HepG2 (cell line): Measurements from ENCODE around the gene CYP27A1. TPM values are rescaled to one million over a fixed set of nuclear protein-coding genes. Genes with fewer than 3 reads are reported as not detected.

Source experiments
- BORCS8-MEF2B ChIP-seq: sonication (generic); formaldehyde crosslinking; IDR thresholded peaks from 2 replicates; pipeline ENCODE4 v1.8.0; 2022; ENCODE audit warnings: mild to moderate bottlenecking, missing genetic modification reagents
- EP300 ChIP-seq, 3 experiments: sonication (generic) in 1 of 3; formaldehyde crosslinking in 1 of 3; IDR thresholded peaks; 2 replicates each; pipeline versions ENCODE4 v1.5.1 to v1.6.1; 2011 to 2020; ENCODE audit warnings: low read depth in 2 of 3, low read length in 2 of 3, borderline replicate concordance in 1 of 3, improper control_type of control experiment in 1 of 3, mild to moderate bottlenecking in 1 of 3, missing genetic modification reagents in 1 of 3, moderate library complexity in 1 of 3
- HHEX ChIP-seq: IDR thresholded peaks from 2 replicates; pipeline ENCODE4 v1.6.1; 2016; ENCODE audit warnings: control low read depth
- MBNL3 ChIP-seq: fragments of 250-450 bp; sonication (Bioruptor Pico); conservative IDR thresholded peaks from 2 replicates; pipeline ENCODE4 v1.8.0; 2022; ENCODE audit warnings: mild to moderate bottlenecking, inconsistent platforms
- MEF2D ChIP-seq: sonication (generic); formaldehyde crosslinking; IDR thresholded peaks from 2 replicates; pipeline ENCODE4 v1.5.1; 2020; ENCODE audit warnings: mild to moderate bottlenecking, missing genetic modification reagents
- NCOA1 ChIP-seq: sonication (generic); formaldehyde crosslinking; IDR thresholded peaks from 2 replicates; pipeline ENCODE4 v1.9.0; 2021; ENCODE audit warnings: missing genetic modification reagents
- SAFB2 ChIP-seq: sonication (generic); formaldehyde crosslinking; IDR thresholded peaks from 2 replicates; pipeline ENCODE4 v1.5.1; 2020; ENCODE audit warnings: missing genetic modification reagents, low read depth, mild to moderate bottlenecking, borderline replicate concordance
- SALL2 ChIP-seq: sonication (generic); formaldehyde crosslinking; IDR thresholded peaks from 2 replicates; pipeline ENCODE4 v1.8.1; 2023; ENCODE audit warnings: mild to moderate bottlenecking, missing genetic modification reagents, inconsistent platforms
- TP53 ChIP-seq: sonication (generic); formaldehyde crosslinking; conservative IDR thresholded peaks from 2 replicates; pipeline ENCODE4 v1.4.0; 2020; ENCODE audit warnings: missing genetic modification reagents
- ZMYM4 ChIP-seq: sonication (generic); formaldehyde crosslinking; IDR thresholded peaks from 2 replicates; pipeline ENCODE4 v1.8.1; 2023; ENCODE audit warnings: mild to moderate bottlenecking, missing genetic modification reagents
- ZNF343 ChIP-seq: sonication (generic); formaldehyde crosslinking; IDR thresholded peaks from 2 replicates; pipeline ENCODE4 v1.4.0; 2020; ENCODE audit warnings: mild to moderate bottlenecking, missing genetic modification reagents
- ZNF350 ChIP-seq: sonication (generic); formaldehyde crosslinking; IDR thresholded peaks from 2 replicates; pipeline ENCODE4 v1.4.0; 2020; ENCODE audit warnings: mild to moderate bottlenecking, low read depth, missing genetic modification reagents, borderline replicate concordance
- ZNF7 ChIP-seq: IDR thresholded peaks from 2 replicates; pipeline ENCODE4 v1.6.1; 2016; ENCODE audit warnings: missing biosample characterization, missing genetic modification reagents
- ZNF878 ChIP-seq: sonication (generic); formaldehyde crosslinking; IDR thresholded peaks from 2 replicates; pipeline ENCODE4 v1.8.1; 2023; ENCODE audit warnings: mild to moderate bottlenecking, missing genetic modification reagents, moderate library complexity
- polyA plus RNA-seq, 8 experiments: library from polyadenylated mRNA; depleted of rRNA in 3 of 8; stranded (reverse) in 7 of 8; unstranded in 1 of 8; fragments of >200 nt; fragmentation: Illumina TruSeq in 4 of 8; extraction: Trizol in 4 of 8; gene quantifications; 2 replicates each; pipeline versions ENCODE4 v1.2.1 to v1.2.3, GENCODE V29; 2011 to 2016; ENCODE audit warnings: low read depth in 4 of 8, missing spikeins in 1 of 8, mixed read lengths in 1 of 8; ENCODE audit not compliant: insufficient read depth in 1 of 8
- total RNA-seq, 5 experiments: library from RNA; depleted of rRNA; stranded (reverse); fragments of >200 nt; fragmentation: Illumina TruSeq; extraction: Trizol; gene quantifications; 2 replicates each; pipeline ENCODE4 v1.2.3, GENCODE V29; 2016; ENCODE audit warnings: low read depth in 1 of 5
- TF ChIP-seq, protein P1 (sequence below): sonication (generic); formaldehyde crosslinking; IDR thresholded peaks from 2 replicates; pipeline ENCODE4 v1.5.0; 2020; ENCODE audit warnings: mild to moderate bottlenecking, missing genetic modification reagents
- TF ChIP-seq, protein P2 (sequence below): sonication (generic); formaldehyde crosslinking; conservative IDR thresholded peaks from 2 replicates; pipeline ENCODE4 v1.4.0; 2020; ENCODE audit warnings: missing genetic modification reagents
- TF ChIP-seq, protein P3 (sequence below), 2 experiments: sonication (generic) in 1 of 2; formaldehyde crosslinking in 1 of 2; IDR thresholded peaks; 2 replicates each; pipeline versions ENCODE4 v1.4.0 to v1.6.1; 2016 to 2020; ENCODE audit warnings: borderline replicate concordance in 1 of 2, low read depth in 1 of 2, mild to moderate bottlenecking in 1 of 2, missing genetic modification reagents in 1 of 2

The CYP27A1 gene
- total and polyA plus RNA-seq, 2 of the 13 experiments (the other 11 are each of a cell fraction or from before 2014, with no cell fraction given) = 157 to 266 TPM

DNA sequence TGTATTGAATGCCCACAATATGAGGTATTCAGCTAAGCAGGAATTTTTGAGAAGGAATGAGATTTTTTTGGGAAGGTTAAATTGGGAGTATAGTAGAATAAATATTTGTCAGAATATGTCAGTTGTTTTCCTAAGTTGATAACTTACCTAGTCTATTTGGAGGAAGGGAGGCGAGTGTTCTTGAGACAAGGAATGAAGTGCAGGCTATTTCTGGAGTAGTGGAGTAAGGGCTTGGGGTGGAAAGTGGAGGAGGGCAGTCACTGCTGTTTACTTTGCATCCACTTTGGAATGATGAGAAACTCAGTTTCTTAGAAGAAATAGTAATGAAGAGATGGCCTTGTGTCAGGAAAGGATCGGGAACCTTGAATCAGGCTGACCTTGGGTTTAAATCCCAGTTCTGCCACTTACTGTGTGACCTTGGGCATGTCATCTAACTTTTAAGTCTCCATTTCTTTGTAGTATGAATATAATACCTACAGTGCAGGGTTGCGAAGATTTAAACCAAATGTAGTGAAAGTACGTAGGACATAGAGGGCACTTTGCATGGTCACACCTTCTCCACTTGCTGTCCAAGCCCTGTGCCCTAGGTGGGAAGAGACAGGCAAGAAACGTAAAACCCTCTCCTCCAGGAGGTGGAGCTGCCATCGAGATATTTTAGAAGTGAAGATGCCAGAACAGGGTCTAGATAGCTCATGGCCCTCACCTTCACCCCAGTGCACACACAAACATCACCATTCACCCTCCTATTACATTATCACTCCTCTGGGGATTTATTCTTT is 25.2 kb upstream of the CYP27A1 start (continued):
- TF ChIP-seq MBNL3 (no peak), ZNF350 (CRISPR knock-in tag) (no peak), SALL2 (CRISPR knock-in tag) (no peak), ZNF878 (no peak), TP53 (no peak), NCOA1 (CRISPR knock-in tag) (0 out of 2 replicates have a peak, but pooled peaks have one; percentile 52), BORCS8-MEF2B (no peak), HHEX (CRISPR knock-in tag) (no peak), ZNF7 (CRISPR knock-in tag) (no peak), EP300 (IDR thresholded peaks at IDR 0.05; ENCODE audit: low read depth in 2 of 2, low read length in 2 of 2) (no peak), EP300 (CRISPR knock-in tag; IDR thresholded peaks at IDR 0.05; ENCODE audit: borderline replicate concordance) (no peak), ZMYM4 (CRISPR knock-in tag) (0 out of 2 replicates have a peak, but pooled peaks have one; percentile 30), MEF2D (no peak), SAFB2 (CRISPR knock-in tag) (0 out of 2 replicates have a peak, but pooled peaks have one; percentile 31), ZNF343 (CRISPR knock-in tag) (no peak)
- TF ChIP-seq, protein P1, sequence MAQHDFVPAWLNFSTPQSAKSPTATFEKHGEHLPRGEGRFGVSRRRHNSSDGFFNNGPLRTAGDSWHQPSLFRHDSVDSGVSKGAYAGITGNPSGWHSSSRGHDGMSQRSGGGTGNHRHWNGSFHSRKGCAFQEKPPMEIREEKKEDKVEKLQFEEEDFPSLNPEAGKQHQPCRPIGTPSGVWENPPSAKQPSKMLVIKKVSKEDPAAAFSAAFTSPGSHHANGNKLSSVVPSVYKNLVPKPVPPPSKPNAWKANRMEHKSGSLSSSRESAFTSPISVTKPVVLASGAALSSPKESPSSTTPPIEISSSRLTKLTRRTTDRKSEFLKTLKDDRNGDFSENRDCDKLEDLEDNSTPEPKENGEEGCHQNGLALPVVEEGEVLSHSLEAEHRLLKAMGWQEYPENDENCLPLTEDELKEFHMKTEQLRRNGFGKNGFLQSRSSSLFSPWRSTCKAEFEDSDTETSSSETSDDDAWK (CRISPR knock-in tag) = no peak
- TF ChIP-seq, protein P2, sequence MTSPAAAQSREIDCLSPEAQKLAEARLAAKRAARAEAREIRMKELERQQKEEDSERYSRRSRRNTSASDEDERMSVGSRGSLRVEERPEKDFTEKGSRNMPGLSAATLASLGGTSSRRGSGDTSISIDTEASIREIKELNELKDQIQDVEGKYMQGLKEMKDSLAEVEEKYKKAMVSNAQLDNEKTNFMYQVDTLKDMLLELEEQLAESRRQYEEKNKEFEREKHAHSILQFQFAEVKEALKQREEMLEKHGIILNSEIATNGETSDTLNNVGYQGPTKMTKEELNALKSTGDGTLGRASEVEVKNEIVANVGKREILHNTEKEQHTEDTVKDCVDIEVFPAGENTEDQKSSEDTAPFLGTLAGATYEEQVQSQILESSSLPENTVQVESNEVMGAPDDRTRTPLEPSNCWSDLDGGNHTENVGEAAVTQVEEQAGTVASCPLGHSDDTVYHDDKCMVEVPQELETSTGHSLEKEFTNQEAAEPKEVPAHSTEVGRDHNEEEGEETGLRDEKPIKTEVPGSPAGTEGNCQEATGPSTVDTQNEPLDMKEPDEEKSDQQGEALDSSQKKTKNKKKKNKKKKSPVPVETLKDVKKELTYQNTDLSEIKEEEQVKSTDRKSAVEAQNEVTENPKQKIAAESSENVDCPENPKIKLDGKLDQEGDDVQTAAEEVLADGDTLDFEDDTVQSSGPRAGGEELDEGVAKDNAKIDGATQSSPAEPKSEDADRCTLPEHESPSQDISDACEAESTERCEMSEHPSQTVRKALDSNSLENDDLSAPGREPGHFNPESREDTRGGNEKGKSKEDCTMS (CRISPR knock-in tag) = no peak
- TF ChIP-seq, protein P3, sequence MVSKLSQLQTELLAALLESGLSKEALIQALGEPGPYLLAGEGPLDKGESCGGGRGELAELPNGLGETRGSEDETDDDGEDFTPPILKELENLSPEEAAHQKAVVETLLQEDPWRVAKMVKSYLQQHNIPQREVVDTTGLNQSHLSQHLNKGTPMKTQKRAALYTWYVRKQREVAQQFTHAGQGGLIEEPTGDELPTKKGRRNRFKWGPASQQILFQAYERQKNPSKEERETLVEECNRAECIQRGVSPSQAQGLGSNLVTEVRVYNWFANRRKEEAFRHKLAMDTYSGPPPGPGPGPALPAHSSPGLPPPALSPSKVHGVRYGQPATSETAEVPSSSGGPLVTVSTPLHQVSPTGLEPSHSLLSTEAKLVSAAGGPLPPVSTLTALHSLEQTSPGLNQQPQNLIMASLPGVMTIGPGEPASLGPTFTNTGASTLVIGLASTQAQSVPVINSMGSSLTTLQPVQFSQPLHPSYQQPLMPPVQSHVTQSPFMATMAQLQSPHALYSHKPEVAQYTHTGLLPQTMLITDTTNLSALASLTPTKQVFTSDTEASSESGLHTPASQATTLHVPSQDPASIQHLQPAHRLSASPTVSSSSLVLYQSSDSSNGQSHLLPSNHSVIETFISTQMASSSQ (IDR thresholded peaks at IDR 0.05; ENCODE audit: low read depth) = no peak
- TF ChIP-seq, protein P3 (CRISPR knock-in tag; IDR thresholded peaks at IDR 0.05; ENCODE audit: borderline replicate concordance) = no peak
